Liver (tissue), 3 donors: ENCODE data around the gene RNU1-2.
"Not testable (repeated sequence)": the region's sequence is repeated elsewhere in the genome, so short reads cannot be mapped to it uniquely, and the experiment has no call there.

Source experiments
- EGR1 ChIP-seq, 2 donors: IDR thresholded peaks; 2 replicates each; pipeline ENCODE4 v1.6.1; 2016 to 2018; ENCODE audit warnings: antibody characterized with exemption in 2 of 2, low read depth in 2 of 2
- JUND ChIP-seq, 2 donors: IDR thresholded peaks; 2 replicates each; pipeline ENCODE4 v1.6.1; 2016; ENCODE audit warnings: antibody characterized with exemption in 2 of 2
- RAD21 ChIP-seq, 2 donors: IDR thresholded peaks; 2 replicates each; pipeline ENCODE4 v1.6.1; 2016; ENCODE audit warnings: antibody characterized with exemption in 2 of 2, mild to moderate bottlenecking in 2 of 2
- SP1 ChIP-seq: IDR thresholded peaks from 2 replicates; pipeline ENCODE4 v1.6.1; 2018; ENCODE audit warnings: antibody characterized with exemption, mild to moderate bottlenecking
- TAF1 ChIP-seq: conservative IDR thresholded peaks from 2 replicates; pipeline ENCODE4 v1.6.1; 2016; ENCODE audit warnings: antibody characterized with exemption, mild to moderate bottlenecking
- YY1 ChIP-seq: IDR thresholded peaks from 2 replicates; pipeline ENCODE4 v1.6.1; 2016; ENCODE audit warnings: antibody characterized with exemption, mild to moderate bottlenecking
- TF ChIP-seq, protein P1 (sequence below): fragments of 150-350 bp; IDR thresholded peaks from 2 replicates; pipeline ENCODE4 v1.5.1; 2017; ENCODE audit warnings: improper control_type of control experiment, low read depth, low read length; ENCODE audit not compliant: missing input control
- TF ChIP-seq, protein P2 (sequence below): IDR thresholded peaks from 2 replicates; pipeline ENCODE4 v1.6.1; 2016; ENCODE audit warnings: antibody characterized with exemption, mild to moderate bottlenecking
- TF ChIP-seq, protein P3 (sequence below): IDR thresholded peaks from 2 replicates; pipeline ENCODE4 v1.6.1; 2016; ENCODE audit warnings: antibody characterized with exemption
- TF ChIP-seq, protein P4 (sequence below): IDR thresholded peaks from 2 replicates; pipeline ENCODE4 v1.6.1; 2016; ENCODE audit warnings: antibody characterized with exemption
- donor health status: healthy.
- donor health status: healthy.

DNA sequence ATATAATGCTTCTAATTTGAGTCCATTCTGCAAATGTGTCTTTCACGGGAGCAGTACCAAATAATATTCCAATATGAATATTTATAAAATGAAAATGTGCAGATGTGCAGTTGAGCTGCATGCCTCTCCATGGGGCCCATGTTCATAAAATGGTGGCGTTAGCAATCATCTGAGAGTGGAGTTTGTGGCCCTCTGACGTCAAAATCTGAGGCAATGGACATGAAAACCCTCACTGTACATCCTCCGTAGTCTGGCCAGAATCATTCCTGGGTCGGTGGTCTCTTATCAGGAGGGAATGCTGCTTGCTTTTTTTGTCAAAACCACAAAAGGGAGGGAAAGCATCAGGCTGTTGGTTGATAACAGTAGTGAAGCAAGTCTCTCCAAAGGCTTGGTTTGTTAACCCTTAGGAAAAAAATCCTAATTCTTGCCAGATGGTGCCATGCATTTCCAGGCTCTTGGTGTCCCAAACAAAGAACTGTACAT is 5.2 kb upstream of the RNU1-2 start:
- TF ChIP-seq, protein P1, sequence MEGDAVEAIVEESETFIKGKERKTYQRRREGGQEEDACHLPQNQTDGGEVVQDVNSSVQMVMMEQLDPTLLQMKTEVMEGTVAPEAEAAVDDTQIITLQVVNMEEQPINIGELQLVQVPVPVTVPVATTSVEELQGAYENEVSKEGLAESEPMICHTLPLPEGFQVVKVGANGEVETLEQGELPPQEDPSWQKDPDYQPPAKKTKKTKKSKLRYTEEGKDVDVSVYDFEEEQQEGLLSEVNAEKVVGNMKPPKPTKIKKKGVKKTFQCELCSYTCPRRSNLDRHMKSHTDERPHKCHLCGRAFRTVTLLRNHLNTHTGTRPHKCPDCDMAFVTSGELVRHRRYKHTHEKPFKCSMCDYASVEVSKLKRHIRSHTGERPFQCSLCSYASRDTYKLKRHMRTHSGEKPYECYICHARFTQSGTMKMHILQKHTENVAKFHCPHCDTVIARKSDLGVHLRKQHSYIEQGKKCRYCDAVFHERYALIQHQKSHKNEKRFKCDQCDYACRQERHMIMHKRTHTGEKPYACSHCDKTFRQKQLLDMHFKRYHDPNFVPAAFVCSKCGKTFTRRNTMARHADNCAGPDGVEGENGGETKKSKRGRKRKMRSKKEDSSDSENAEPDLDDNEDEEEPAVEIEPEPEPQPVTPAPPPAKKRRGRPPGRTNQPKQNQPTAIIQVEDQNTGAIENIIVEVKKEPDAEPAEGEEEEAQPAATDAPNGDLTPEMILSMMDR, result not testable (repeated sequence)
- TF ChIP-seq EGR1 (IDR thresholded peaks at IDR 0.05; ENCODE audit: low read depth in 2 of 2); SP1; TAF1; JUND (IDR thresholded peaks at IDR 0.05); YY1; RAD21 (IDR thresholded peaks at IDR 0.05): not testable (repeated sequence)
- TF ChIP-seq, protein P2, sequence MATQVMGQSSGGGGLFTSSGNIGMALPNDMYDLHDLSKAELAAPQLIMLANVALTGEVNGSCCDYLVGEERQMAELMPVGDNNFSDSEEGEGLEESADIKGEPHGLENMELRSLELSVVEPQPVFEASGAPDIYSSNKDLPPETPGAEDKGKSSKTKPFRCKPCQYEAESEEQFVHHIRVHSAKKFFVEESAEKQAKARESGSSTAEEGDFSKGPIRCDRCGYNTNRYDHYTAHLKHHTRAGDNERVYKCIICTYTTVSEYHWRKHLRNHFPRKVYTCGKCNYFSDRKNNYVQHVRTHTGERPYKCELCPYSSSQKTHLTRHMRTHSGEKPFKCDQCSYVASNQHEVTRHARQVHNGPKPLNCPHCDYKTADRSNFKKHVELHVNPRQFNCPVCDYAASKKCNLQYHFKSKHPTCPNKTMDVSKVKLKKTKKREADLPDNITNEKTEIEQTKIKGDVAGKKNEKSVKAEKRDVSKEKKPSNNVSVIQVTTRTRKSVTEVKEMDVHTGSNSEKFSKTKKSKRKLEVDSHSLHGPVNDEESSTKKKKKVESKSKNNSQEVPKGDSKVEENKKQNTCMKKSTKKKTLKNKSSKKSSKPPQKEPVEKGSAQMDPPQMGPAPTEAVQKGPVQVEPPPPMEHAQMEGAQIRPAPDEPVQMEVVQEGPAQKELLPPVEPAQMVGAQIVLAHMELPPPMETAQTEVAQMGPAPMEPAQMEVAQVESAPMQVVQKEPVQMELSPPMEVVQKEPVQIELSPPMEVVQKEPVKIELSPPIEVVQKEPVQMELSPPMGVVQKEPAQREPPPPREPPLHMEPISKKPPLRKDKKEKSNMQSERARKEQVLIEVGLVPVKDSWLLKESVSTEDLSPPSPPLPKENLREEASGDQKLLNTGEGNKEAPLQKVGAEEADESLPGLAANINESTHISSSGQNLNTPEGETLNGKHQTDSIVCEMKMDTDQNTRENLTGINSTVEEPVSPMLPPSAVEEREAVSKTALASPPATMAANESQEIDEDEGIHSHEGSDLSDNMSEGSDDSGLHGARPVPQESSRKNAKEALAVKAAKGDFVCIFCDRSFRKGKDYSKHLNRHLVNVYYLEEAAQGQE, result not testable (repeated sequence)
- TF ChIP-seq, protein P3, sequence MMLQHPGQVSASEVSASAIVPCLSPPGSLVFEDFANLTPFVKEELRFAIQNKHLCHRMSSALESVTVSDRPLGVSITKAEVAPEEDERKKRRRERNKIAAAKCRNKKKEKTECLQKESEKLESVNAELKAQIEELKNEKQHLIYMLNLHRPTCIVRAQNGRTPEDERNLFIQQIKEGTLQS, result not testable (repeated sequence)
- TF ChIP-seq, protein P4, sequence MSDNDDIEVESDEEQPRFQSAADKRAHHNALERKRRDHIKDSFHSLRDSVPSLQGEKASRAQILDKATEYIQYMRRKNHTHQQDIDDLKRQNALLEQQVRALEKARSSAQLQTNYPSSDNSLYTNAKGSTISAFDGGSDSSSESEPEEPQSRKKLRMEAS, result not testable (repeated sequence)
